ENCODE results near the gene CELSR1.

DNA sequence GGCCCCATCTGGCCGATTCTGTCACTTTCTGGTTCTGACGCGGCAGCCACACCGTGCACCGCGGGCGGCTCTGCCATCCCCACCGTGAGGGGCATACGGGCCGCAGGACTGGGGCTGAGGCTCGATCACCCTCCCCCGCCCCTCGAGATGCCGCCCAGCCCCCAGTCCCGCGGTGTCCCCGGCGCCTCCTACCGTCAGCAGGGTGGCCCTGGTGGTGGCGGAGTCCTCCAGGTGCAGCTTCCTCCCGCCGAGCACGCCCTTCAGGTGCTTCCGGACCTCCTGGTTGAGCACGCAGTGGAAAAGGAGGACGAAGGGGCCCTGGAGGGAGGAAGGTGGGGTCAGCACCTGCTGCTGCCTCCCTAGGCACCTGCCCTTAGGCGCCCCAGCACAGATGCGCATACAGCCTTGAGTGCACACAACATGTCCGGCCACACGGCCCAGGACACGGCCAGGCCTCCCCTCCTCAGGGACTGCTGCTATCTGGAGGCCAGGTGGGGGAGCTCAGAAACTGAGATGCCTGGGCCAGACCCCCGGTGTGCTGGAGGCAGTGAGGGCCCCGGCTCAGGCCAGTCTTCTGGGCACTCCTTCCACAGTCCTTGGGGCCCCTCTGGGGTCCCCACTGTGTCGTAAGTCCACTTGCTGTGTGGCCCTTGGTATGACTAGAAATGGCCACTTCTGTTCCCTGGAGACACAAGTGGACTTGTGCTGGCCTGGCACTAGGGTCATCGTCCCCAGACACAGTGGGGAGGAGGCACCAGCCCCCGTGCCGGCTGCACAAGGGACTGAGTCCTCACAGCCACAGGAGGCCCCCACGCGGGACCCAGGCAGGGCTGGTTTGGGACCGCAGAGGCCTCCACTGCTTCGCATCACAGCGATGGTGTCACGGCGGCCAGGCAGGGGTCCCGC lies 170.4 kb downstream of the CELSR1 start:
- no peak for TF ChIP-seq CTCF (IDR thresholded peaks at IDR 0.05)
- TF ChIP-seq POLR2A (IDR thresholded peaks at IDR 0.05): no peak

All from lower leg skin (tissue), 3 donors.